Gastrocnemius medialis (tissue), 4 donors: ENCODE data around the gene ILDR2.

ENCODE experiments used
- CTCF ChIP-seq, 5 experiments: fragments of 450-650 bp in 3 of 5; fragments of 200-600 bp in 2 of 5; sonication (generic) in 2 of 5; IDR thresholded peaks in 4 of 5; conservative IDR thresholded peaks in 1 of 5; 1 replicate in 4 of 5; 2 replicates in 1 of 5; pipeline ENCODE4 v1.5.1; 2016 to 2019; ENCODE audit warnings: antibody characterized with exemption in 5 of 5, mild to moderate bottlenecking in 3 of 5, moderate library complexity in 3 of 5
- POLR2A ChIP-seq, 2 donors: fragments of 450-650 bp; IDR thresholded peaks; one replicate each; pipeline ENCODE4 v1.6.1; 2017; ENCODE audit warnings: antibody characterized with exemption in 2 of 2, mild to moderate bottlenecking in 2 of 2, moderate library complexity in 2 of 2

DNA sequence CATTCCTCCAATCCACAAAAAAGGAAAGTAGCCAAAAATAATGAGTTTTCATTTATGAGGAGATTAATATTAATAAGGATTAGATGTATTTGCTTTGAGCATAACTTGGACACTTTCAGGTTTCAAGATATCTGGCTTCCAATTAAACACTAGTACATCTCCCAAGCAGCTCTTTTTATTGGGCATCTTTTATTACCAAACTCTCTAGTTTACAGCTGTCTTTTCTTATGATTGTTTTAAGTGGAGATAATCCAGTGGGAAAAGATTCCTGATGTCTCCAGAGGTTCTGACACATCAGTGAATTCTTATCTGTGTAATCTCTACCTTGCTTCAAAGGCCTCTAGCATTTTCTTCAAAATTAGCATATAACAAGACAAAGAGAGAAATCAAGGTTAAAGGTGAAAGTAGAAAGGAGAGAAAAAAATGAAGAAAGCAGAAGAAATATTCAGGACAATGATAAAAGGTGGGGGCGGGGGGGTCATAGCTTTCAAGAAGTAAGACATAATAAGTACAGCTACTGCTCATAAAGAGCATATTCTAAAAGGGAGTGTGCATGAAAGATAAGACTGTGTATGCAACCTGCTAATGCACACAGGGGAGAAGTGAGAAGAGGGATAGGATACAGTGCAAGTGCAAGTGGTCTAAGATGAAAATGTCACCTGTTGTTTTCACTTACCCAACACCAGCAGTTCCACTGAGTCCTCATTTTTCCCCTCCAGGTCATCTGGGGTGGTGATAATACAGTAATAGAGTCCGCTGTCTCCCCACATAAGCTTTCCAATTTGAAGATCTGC lies 19.1 kb downstream of the ILDR2 start:
- no peak for TF ChIP-seq CTCF (IDR thresholded peaks at IDR 0.05 in 4 of 5, conservative IDR thresholded peaks at IDR 0.05 in 1 of 5)
- TF ChIP-seq POLR2A (IDR thresholded peaks at IDR 0.05) = no peak
